NK-92 (cell line): ENCODE measurements around the gene ZC3H7A.
"Not testable (repeated sequence)": the region's sequence is repeated elsewhere in the genome, so short reads cannot be mapped to it uniquely, and the experiment has no call there.

Experiments
- DNase-seq: peaks from one replicate; lab custom pipeline; 2025; ENCODE audit not compliant: unreplicated experiment; lab: John Stamatoyannopoulos, UW

Gene ZC3H7A

GRCh38 chr16:11800382-11800718 lies 3.3 kb upstream of the ZC3H7A start:
- DNase-seq, result no peak

DNA sequence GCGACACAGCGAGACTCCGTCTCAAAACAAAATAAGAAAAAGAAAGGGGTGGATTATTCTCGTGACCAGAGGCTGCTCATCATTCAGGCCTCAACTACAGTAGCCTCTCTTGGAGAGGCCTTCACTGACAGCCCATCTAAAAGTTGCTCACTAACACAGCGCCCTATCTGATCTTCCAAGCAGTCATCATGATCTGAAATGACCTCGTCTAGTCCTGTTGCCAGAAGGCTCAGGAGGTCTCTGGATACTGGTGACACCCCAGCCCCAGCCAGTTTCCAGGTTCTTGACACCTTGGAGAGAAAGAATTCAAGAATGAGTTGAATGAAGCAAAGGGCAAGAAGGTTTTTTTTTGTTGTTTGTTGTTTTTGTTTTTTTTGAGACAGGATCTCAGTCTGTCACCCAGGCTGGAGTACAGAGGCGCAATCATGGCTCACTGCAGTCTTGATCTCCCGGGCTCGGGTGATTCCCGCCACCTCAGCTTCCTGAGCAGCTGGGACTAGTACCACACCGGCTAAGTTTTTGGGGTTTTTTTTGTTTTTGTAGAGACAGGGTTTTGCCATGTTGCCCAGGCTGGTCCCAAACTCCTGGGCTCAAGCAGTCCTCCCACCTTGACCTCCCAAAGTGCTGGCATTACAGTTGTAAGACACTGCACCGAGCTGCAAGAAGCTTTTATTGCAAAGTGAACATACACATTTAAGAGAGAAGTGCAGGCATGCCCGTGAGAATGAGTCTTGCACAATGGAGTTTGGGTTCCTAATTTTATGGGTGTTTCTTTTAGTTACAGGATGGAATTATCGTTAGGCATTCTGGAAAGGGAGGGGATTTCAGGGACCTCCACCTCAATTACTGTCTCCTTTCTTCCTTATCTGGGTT lies 2.7 kb upstream of the ZC3H7A start:
- DNase-seq, result no peak

DNA sequence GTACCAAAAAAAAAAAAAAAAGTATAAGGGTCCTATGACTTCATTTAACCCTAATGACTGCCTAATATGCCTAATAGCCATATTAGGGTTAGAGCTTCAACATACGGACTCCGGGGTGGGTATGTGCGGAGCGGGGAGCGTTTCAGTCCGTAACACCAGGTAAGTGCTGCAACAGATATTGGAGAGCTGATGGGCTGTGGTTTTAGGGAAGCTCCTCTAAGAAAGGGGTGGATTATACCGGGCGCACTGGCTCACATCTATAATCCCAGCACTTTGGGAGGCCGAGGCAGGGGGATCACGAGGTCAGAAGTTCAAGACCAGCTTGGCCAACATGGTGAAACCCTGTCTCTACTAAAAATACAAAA lies 1.9 kb upstream of the ZC3H7A start:
- no peak for DNase-seq

DNA sequence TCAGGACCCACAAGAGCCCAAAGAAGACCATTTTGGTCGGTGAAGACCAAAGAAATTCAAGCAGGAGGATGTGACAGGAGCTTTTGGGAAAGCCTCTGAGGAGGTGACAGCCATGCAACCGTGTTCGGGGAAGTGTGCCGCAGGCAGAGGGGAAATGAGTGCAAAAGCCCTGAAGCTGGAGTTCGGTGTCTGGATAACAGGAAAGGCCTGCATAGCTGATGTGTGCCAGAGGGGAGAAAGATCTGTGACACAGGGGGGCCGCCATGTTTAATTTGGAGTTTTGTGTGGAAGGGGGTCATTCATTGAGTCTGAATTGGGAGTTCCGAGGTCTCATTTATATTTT lies 870 bp upstream of the ZC3H7A start:
- no peak for DNase-seq

DNA sequence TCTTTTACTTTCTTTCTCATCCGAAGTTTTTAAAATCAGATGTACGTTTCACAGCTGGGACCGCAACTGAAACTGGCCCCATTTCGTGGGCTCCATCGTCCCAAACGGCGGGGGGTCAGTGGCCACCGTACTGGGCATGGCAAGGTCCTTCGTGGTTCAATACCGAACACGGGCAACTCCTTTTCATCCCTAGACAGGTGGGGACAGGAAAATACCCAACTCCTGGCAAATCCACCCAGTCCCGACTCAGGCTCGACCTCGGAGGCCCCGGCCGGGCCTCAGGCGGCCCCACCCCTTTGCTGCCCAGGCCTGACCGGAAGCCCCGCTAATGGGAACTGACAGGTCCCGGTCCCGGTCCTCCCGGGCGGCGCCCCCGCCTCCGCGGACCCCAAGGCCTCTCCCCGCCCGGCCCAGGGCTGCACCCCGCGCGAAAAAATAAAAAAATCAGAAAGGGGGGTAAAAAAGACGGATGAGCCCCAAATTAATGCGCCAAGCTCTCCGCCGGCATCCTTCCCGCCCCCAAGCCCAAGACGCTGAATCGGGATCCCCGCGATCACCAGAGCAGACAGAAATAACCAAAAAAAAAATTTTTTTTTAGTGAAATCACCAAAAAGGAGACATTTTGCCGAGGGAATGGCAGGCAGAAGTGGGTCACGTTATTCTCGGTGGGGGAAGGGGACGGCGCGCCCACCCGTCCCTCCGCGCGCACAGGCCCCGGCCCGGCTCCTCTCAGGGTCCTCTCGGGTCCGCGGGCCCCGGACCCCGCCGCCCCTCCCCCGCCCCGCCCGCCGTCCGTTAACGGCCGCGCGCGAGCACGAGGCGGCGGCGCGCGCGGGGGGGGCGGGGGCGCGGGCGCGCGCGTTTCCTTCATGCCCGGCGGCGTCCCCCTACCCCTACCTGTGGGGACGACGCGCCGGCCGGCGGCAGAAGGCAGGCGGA lies 562 bp downstream of the ZC3H7A start:
- no peak for DNase-seq

- DNase-seq, result no peak
These were observed 1.2 kb downstream of the ZC3H7A start for GRCh38 chr16:11795887-11796226.

- no peak for DNase-seq
These were observed 1.8 kb downstream of the ZC3H7A start for GRCh38 chr16:11794996-11795886.

DNA sequence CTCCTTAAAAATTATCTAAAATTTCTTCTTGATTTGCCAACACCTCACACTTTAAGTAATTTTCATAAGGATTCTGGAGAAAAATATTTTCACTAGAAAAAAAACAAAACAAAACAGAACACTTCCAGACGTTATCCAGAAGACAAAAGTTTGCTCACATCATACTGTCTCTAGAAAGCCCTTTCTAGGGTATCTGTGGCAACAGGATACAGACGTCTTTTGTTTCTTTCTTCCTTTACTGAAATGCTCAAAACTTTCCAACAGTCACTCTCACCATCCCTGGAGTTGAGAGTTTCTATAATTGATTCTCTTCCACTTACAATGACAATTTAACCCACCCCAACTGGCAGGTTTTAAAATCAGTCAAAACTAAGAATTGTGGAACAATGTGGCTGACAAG lies 2.6 kb downstream of the ZC3H7A start:
- no peak for DNase-seq

DNA sequence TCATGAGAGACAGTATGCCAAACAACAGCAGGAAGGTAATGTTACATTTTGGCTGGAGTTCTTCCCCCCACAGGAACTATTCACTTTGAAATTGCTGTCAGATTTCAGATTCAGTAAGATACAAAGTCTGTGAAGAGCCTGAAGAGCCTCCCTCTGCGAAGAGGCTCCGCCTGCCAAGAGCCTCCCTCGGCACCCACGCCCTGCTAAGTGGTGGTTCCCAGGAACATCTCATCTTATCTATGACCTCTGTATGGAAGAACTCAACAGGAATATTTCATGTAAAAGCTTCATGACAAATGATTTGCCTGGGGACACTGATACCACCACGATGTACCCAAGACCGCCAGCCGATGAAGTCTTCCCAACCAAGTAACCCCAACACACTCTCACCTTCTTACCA lies 3.2 kb downstream of the ZC3H7A start:
- DNase-seq, result no peak

DNA sequence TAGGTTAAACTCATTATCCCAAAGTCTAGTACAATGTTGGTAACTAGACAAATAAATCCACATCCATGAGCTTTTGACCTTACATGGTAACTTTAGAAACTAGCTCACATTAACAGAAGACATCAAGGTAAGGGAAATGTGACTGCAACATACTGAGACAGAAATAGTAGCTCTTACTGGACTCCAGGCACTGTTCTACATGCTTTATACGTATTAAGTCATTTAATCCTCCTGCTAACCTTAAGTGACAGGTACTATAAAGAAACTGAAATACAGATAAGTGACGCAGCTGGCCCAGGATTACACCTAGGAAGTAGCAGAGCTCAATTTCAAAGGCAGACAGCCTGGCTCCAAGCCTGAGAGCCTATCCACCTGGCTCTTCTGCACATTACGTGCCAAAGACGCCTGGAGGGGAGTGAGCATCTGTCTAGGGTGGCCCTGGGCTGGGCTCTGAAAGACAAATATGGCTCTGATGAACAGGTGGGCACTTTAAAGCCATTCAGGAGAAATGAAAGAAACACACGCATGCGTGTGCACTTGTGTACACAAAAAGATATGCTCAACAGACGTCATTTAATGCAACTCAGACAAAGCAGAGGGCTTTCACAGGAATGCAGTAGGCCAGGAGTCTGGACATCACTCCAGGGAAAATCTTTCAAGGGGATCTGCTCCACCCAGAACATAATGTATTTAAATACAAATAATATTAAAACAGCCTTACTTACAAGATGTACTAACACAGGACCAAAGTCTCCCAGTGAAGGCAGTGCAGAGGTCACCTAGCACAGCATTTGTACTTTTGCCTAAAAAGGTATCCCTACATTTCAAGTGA lies 4.4 kb downstream of the ZC3H7A start:
- DNase-seq, result no peak

DNA sequence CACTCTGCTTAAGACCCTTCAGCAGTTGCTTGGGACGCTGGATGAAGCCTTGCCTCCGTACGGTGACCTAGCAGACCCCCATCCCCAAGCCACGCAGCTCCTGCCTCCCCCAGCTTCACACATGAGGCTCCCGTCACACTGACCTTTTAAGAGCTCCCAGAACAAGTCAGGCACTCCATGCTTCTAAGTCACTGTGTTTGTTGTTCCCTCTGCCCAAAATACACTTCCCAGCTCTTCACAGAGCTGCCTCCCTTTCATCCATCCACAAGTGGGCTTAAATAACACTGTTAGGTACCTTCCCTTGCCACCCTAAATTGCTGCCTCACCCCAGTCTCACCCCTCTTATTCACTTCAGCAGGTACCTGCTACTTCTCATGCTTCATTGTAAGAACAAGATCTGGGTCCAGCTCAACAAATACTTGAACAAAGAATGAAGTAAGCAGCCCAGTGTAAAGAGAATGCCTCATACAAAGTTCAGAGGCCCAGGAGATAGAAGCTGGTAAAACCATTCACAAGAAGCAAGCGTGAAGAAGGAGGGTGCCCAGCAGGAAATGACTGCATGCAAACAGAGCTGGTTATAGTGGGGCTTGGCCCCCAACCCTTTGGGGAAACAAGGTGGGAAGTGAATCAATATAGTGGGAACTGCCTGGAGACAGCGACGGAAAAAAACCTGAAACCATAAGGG lies 5.8 kb downstream of the ZC3H7A start:
- DNase-seq, result no peak

GRCh38 chr16:11788914-11789313 lies 8.1 kb downstream of the ZC3H7A start:
- no peak for DNase-seq

GRCh38 chr16:11784980-11785599 lies 12.0 kb downstream of the ZC3H7A start:
- not testable (repeated sequence) for DNase-seq

DNA sequence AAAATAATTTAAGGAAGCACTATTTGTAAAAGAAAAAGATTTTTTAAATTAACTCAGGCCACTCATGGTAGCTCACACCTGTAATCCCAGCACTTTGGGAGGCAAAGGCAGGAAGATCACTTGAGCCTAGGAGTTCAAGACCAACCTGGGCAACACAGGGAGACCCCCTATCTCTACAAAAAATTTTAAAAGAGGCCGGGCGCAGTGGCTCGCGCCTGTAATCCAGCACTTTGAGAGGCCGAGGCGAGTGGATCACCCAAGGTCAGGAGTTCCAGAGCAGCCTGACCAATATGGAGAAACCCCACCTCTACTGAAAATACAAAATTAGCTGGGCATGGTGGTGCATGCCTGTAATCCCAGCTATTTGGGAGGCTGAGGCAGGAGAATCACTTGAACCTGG lies 12.7 kb downstream of the ZC3H7A start:
- not testable (repeated sequence) for DNase-seq

DNA sequence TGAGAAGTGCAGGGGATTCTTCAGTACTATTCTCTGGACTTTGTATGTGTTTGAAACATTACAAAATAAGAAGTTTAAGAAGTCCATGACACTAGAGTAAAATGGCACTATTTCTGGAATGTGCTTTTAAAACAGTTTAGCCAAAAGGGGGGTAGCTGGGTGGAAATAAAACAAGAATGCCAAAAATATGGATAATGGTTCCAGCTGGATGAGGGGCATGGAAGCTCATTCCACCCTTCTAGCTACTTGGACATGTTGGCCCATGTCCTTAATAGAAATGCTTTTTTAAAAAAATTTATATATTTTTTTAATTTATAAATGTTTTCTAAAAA lies 13.1 kb downstream of the ZC3H7A start:
- DNase-seq, result no peak

DNA sequence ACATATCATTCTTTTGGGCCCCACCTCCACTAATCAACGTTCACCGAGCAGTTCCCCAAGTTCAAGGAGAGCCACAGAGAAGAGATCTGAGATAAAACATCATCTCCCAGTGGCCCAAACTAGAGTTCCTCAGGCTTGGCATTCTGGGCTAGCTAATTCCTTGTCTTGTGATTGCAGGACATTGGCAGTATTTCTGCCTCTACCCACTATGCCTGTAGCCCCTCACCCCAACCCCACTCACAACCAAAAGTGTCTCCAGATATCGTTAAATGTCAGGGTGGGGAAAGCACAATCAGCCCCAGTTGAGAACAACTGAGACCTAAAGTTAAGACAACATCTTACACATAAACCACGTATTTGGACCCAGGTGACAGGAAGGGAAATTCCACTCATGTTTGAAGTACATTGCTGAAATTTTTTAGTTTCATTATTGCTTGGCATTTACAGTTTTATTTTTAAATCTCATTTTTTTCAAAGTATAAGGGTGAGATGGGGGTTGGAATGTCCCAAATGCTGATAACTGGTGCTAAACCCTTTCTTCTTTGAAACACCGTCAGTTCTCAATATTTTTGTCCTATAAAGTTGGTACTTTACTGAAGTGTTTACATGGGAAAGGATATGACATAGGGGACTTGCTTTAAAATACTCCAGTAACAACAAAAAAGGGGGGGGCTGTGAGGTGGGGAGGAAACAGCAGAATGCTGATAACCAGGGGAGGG lies 13.6 kb downstream of the ZC3H7A start:
- DNase-seq, result no peak

GRCh38 chr16:11781773-11782172 lies 15.3 kb downstream of the ZC3H7A start:
- DNase-seq, result no peak

DNA sequence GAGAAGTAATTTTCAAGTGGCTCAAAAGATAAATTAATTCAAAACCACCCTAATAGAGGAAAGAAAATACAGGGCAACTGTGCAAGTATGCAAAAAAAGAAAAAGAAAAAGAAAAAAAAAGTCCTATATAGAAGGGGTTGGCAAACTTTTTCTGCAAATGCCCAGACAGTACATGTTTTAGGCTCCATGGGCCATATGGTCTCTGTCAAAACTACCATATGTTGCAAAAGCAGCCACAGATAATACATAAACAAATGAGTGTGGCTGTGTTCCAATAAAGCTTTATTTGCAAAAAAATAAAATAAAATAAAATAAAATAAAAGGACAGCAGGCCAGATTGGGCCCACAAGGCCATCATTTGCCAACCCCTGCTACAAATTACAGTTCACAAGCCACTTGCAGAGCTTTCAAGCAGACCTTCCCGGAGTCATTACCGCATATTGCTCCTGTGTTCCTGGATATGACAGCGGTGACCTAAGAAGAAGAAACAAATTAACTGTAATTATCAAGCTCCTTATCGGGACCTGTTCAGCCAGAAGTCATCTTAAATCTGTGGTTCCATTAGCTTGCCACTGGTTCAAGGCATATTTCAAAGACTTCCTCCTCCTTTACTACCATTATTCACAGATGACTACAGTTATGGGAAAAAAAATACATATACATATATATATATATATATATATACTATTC lies 15.9 kb downstream of the ZC3H7A start:
- DNase-seq, result no peak
